GM06990 (cell line): ENCODE measurements around the gene CUL2.

Source experiments
- DNase-seq: peaks from one replicate; pipeline ENCODE4 v3.0.0-alpha.2; 2011; ENCODE audit not compliant: insufficient read length; ENCODE audit errors: extremely low read depth
- H3K27me3 ChIP-seq: replicated peaks from 2 replicates; pipeline ENCODE4 v1.6.0; 2011; ENCODE audit warnings: low read length; ENCODE audit not compliant: control insufficient read depth, insufficient read depth
- H3K36me3 ChIP-seq: 2 replicates; pipeline ENCODE4 v1.5.1; 2011; ENCODE audit warnings: low read length; ENCODE audit not compliant: control insufficient read depth, insufficient read depth
- H3K4me3 ChIP-seq: replicated peaks from 2 replicates; pipeline ENCODE4 v1.5.1; 2011; ENCODE audit warnings: low read depth, mild to moderate bottlenecking, control low read depth, low read length
- TF ChIP-seq, protein P1 (sequence below): IDR thresholded peaks from 2 replicates; pipeline ENCODE4 v1.5.1; 2011; ENCODE audit warnings: low read length, control low read depth, mild to moderate bottlenecking, inconsistent platforms; ENCODE audit not compliant: insufficient read depth, poor library complexity, severe bottlenecking

CUL2 gene

DNA sequence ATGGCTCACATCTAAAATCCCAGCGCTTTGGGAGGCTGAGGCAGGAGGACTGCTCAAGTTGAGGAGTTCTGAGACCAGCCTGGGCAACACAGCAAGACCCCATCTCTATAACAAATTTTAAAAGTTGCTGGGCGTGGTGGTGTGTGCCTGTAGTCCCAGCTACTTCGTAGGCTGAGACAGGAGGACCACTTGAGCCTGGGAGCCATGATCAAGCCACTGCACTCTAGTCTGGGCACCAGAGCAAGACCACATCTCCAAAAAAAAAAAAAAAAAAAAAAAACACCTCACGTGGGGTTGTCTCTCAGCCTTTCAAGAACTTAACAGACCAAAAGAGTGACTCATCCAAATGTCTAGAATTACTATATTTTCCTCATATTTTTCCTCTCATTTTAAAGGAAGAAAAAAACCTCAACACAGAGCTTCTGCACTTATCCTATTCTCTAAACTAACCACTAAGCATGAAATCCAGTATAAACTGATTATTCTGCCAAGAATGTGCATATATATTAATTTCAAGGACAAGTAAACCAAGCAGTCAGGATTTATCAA, 46.3 kb downstream of the CUL2 start:
- TF ChIP-seq, protein P1, sequence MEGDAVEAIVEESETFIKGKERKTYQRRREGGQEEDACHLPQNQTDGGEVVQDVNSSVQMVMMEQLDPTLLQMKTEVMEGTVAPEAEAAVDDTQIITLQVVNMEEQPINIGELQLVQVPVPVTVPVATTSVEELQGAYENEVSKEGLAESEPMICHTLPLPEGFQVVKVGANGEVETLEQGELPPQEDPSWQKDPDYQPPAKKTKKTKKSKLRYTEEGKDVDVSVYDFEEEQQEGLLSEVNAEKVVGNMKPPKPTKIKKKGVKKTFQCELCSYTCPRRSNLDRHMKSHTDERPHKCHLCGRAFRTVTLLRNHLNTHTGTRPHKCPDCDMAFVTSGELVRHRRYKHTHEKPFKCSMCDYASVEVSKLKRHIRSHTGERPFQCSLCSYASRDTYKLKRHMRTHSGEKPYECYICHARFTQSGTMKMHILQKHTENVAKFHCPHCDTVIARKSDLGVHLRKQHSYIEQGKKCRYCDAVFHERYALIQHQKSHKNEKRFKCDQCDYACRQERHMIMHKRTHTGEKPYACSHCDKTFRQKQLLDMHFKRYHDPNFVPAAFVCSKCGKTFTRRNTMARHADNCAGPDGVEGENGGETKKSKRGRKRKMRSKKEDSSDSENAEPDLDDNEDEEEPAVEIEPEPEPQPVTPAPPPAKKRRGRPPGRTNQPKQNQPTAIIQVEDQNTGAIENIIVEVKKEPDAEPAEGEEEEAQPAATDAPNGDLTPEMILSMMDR: no peak
- DNase-seq: no peak
- H3K4me3 ChIP-seq: no peak overlapping the region
- no peaks in the 10 kb centered on the region for H3K27me3 ChIP-seq
- H3K36me3 ChIP-seq: peaks cover 6% of the 10 kb centered on the region

- no peaks in the 10 kb centered on the region for H3K27me3 ChIP-seq
- no peak for DNase-seq
- peaks cover 6% of the 10 kb centered on the region for H3K36me3 ChIP-seq
- no peak overlapping the region for H3K4me3 ChIP-seq
- TF ChIP-seq, protein P1: no peak
These were observed 47.4 kb downstream of the CUL2 start for GRCh38 chr10:35042783-35043182.

DNA sequence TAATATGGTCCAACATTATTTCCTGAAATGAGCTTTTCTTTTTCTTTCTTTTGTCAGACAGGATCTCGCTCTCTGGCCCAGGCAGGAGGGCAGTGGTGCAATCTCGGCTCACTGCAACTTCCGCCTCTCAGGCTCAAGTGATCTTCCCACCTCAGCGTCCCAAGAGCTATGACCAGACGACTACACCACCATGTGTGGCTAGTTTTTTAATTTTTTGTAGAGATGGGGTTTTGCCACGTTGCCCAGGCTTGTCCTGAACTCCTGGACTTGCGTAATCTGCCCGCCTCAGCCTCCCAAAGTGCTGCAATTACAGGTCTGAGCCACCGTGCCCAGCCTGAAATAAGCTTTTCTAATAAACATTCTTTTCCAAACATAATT, 48.6 kb downstream of the CUL2 start:
- no peak for DNase-seq
- Histone ChIP-seq H3K27me3 (no peaks in the 10 kb centered on the region), H3K36me3 (peaks cover 6% of the 10 kb centered on the region), H3K4me3 (no peak overlapping the region)
- TF ChIP-seq, protein P1: no peak

GRCh38 chr10:35040760-35041501, 49.2 kb downstream of the CUL2 start:
- TF ChIP-seq, protein P1: no peak
- Histone ChIP-seq H3K36me3 (peaks cover 6% of the 10 kb centered on the region), H3K4me3 (no peak overlapping the region), H3K27me3 (no peaks in the 10 kb centered on the region)
- no peak for DNase-seq

GRCh38 chr10:35037104-35037503, 53.0 kb downstream of the CUL2 start:
- TF ChIP-seq, protein P1: no peak
- no peak overlapping the region for H3K4me3 ChIP-seq
- no peaks in the 10 kb centered on the region for H3K27me3 ChIP-seq
- H3K36me3 ChIP-seq: peaks cover 3% of the 10 kb centered on the region
- no peak for DNase-seq
